Measurements from ENCODE around the gene CAMTA1.

The CAMTA1 gene

GRCh38 chr1:7344299-7344698, 559.0 kb downstream of the CAMTA1 start:
- Histone ChIP-seq H3K79me2 (ENCODE audit: insufficient read depth, low read length) (no peaks in the 10 kb centered on the region), H3K4me1 (ENCODE audit: insufficient read depth, low read length) (no peaks in the 10 kb centered on the region), H3K9me3 (ENCODE audit: insufficient read depth, low read length, severe bottlenecking) (no peaks in the 10 kb centered on the region), H3K4me3 (ENCODE audit: low read depth in 1 of 2, low read length in 2 of 2) (no peak overlapping the region), H4K20me1 (ENCODE audit: insufficient read depth, low read length) (no peaks in the 10 kb centered on the region), H3K36me3 (ENCODE audit: insufficient read depth, low read length) (no peaks in the 10 kb centered on the region), H2AFZ (ENCODE audit: low read depth, low read length) (no peak overlapping the region), H3K27me3 (ENCODE audit: insufficient read depth, low read length, poor library complexity) (peaks cover 6% of the 10 kb centered on the region), H3K27ac (ENCODE audit: low read length) (no peak overlapping the region), H3K9ac (ENCODE audit: low read depth, low read length) (no peak overlapping the region), H3K4me2 (ENCODE audit: insufficient read depth, low read length) (no peak overlapping the region)
- TF ChIP-seq, protein P1, sequence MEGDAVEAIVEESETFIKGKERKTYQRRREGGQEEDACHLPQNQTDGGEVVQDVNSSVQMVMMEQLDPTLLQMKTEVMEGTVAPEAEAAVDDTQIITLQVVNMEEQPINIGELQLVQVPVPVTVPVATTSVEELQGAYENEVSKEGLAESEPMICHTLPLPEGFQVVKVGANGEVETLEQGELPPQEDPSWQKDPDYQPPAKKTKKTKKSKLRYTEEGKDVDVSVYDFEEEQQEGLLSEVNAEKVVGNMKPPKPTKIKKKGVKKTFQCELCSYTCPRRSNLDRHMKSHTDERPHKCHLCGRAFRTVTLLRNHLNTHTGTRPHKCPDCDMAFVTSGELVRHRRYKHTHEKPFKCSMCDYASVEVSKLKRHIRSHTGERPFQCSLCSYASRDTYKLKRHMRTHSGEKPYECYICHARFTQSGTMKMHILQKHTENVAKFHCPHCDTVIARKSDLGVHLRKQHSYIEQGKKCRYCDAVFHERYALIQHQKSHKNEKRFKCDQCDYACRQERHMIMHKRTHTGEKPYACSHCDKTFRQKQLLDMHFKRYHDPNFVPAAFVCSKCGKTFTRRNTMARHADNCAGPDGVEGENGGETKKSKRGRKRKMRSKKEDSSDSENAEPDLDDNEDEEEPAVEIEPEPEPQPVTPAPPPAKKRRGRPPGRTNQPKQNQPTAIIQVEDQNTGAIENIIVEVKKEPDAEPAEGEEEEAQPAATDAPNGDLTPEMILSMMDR (IDR thresholded peaks at IDR 0.05; ENCODE audit: borderline replicate concordance, extremely low read depth, low read length, poor library complexity, severe bottlenecking) = no peak
- TF ChIP-seq EZH2 (IDR thresholded peaks at IDR 0.05; ENCODE audit: borderline replicate concordance, low read depth, low read length, severe bottlenecking) = no peak
- DNase-seq = no peak
- ATAC-seq (ENCODE audit: insufficient read depth, low read depth) = no peak

DNA sequence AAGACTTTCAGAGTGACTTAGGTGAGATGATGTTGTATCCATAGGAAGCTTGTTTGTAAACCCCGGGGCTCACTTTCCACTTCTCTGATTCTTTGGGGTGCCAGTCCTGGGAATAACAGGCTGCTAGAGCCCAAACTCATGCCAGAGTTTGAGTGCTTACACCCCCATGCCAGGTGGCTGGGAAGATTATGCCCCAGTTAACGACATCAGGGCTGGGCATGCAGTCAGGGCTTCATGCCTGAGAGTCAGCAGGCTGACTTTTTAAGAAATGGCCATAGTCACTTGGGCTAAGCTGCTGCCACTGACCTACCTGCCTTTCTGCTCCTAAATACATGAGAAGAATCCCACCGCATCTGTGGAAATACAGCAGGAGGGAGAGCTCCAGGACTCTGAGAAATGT, 560.3 kb downstream of the CAMTA1 start:
- Histone ChIP-seq H2AFZ (ENCODE audit: low read depth, low read length) (no peak overlapping the region), H3K27ac (ENCODE audit: low read length) (no peak overlapping the region)
- DNase-seq = no peak

DNA sequence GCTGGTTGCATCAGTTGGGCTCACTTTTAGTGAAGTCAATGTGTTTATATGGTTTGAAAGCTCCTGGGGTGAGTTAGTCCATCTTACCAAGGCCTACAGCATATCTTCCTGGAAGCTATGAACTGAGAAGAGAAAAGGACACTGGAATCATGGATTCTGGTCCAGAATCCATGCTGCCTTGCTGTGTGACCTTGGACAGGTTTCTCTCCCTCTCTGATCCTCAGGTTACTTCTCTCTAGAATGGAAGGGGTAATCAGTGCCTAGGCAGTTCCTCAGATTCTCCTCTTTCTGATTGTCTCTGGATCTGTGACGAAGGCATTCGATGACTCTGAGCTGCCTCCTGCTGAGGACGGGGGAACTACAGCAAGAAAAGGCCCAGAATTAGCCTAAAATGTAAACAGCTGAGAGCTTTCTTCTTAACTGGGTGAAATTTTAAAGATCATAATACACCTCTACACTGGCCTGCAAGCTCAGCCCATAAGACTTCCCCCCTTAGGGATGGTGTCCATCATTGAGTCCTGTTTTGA, 560.9 kb downstream of the CAMTA1 start:
- no peak for ATAC-seq (ENCODE audit: insufficient read depth, low read depth)
- H2AFZ ChIP-seq (ENCODE audit: low read depth, low read length) = no peak overlapping the region
- H3K4me2 ChIP-seq (ENCODE audit: insufficient read depth, low read length) = no peak overlapping the region
- H3K27ac ChIP-seq (ENCODE audit: low read length) = no peak overlapping the region
- H3K9me3 ChIP-seq (ENCODE audit: insufficient read depth, low read length, severe bottlenecking) = no peaks in the 10 kb centered on the region
- no peak for DNase-seq
- peaks cover 6% of the 10 kb centered on the region for H3K27me3 ChIP-seq (ENCODE audit: insufficient read depth, low read length, poor library complexity)
- H4K20me1 ChIP-seq (ENCODE audit: insufficient read depth, low read length) = no peaks in the 10 kb centered on the region
- no peak overlapping the region for H3K4me3 ChIP-seq (ENCODE audit: low read depth in 1 of 2, low read length in 2 of 2)
- H3K4me1 ChIP-seq (ENCODE audit: insufficient read depth, low read length) = no peaks in the 10 kb centered on the region
- H3K9ac ChIP-seq (ENCODE audit: low read depth, low read length) = no peak overlapping the region
- no peaks in the 10 kb centered on the region for H3K36me3 ChIP-seq (ENCODE audit: insufficient read depth, low read length)
- TF ChIP-seq, protein P1 (IDR thresholded peaks at IDR 0.05; ENCODE audit: borderline replicate concordance, extremely low read depth, low read length, poor library complexity, severe bottlenecking) = no peak
- TF ChIP-seq EZH2 (IDR thresholded peaks at IDR 0.05; ENCODE audit: borderline replicate concordance, low read depth, low read length, severe bottlenecking) = no peak
- no peaks in the 10 kb centered on the region for H3K79me2 ChIP-seq (ENCODE audit: insufficient read depth, low read length)

More for the DNA sequence above, 560.3 kb downstream of the CAMTA1 start:
- no peak overlapping the region for H3K4me2 ChIP-seq (ENCODE audit: insufficient read depth, low read length)
- H3K36me3 ChIP-seq (ENCODE audit: insufficient read depth, low read length) = no peaks in the 10 kb centered on the region
- no peaks in the 10 kb centered on the region for H3K9me3 ChIP-seq (ENCODE audit: insufficient read depth, low read length, severe bottlenecking)
- no peaks in the 10 kb centered on the region for H3K79me2 ChIP-seq (ENCODE audit: insufficient read depth, low read length)
- H3K27me3 ChIP-seq (ENCODE audit: insufficient read depth, low read length, poor library complexity) = peaks cover 6% of the 10 kb centered on the region
- no peaks in the 10 kb centered on the region for H4K20me1 ChIP-seq (ENCODE audit: insufficient read depth, low read length)
- TF ChIP-seq EZH2 (IDR thresholded peaks at IDR 0.05; ENCODE audit: borderline replicate concordance, low read depth, low read length, severe bottlenecking) = no peak
- no peak overlapping the region for H3K4me3 ChIP-seq (ENCODE audit: low read depth in 1 of 2, low read length in 2 of 2)
- no peaks in the 10 kb centered on the region for H3K4me1 ChIP-seq (ENCODE audit: insufficient read depth, low read length)
- H3K9ac ChIP-seq (ENCODE audit: low read depth, low read length) = no peak overlapping the region
- ATAC-seq (ENCODE audit: insufficient read depth, low read depth) = no peak

- ATAC-seq (ENCODE audit: insufficient read depth, low read depth) = no peak
- H3K36me3 ChIP-seq (ENCODE audit: insufficient read depth, low read length) = no peaks in the 10 kb centered on the region
- no peak overlapping the region for H3K27ac ChIP-seq (ENCODE audit: low read length)
- H4K20me1 ChIP-seq (ENCODE audit: insufficient read depth, low read length) = no peaks in the 10 kb centered on the region
- H3K27me3 ChIP-seq (ENCODE audit: insufficient read depth, low read length, poor library complexity) = peaks cover 6% of the 10 kb centered on the region
- no peak overlapping the region for H3K4me3 ChIP-seq (ENCODE audit: low read depth in 1 of 2, low read length in 2 of 2)
- H3K4me1 ChIP-seq (ENCODE audit: insufficient read depth, low read length) = no peaks in the 10 kb centered on the region
- H3K9ac ChIP-seq (ENCODE audit: low read depth, low read length) = no peak overlapping the region
- no peak overlapping the region for H3K4me2 ChIP-seq (ENCODE audit: insufficient read depth, low read length)
- H3K9me3 ChIP-seq (ENCODE audit: insufficient read depth, low read length, severe bottlenecking) = no peaks in the 10 kb centered on the region
- DNase-seq = no peak
- TF ChIP-seq, protein P1 (IDR thresholded peaks at IDR 0.05; ENCODE audit: borderline replicate concordance, extremely low read depth, low read length, poor library complexity, severe bottlenecking) = no peak
- TF ChIP-seq EZH2 (IDR thresholded peaks at IDR 0.05; ENCODE audit: borderline replicate concordance, low read depth, low read length, severe bottlenecking) = no peak
- no peak overlapping the region for H2AFZ ChIP-seq (ENCODE audit: low read depth, low read length)
- no peaks in the 10 kb centered on the region for H3K79me2 ChIP-seq (ENCODE audit: insufficient read depth, low read length)
Measured at GRCh38 chr1:7346600-7347570, 561.6 kb downstream of the CAMTA1 start.

Data from DND-41 (cell line).